AG04449 (cell line): ENCODE measurements around the gene NTNG2.

Source experiments
- CTCF ChIA-PET: fragments of 350-600 bp; formaldehyde crosslinking; extraction: SDS; loops from one replicate; lab custom pipeline; 2021; ENCODE audit warnings: antibody characterized with exemption; lab: Yijun Ruan, JAX
- POLR2A ChIA-PET: fragments of 400-600, 350-600 bp; formaldehyde crosslinking; extraction: SDS; loops from one replicate; lab custom pipeline; 2020; ENCODE audit warnings: antibody characterized with exemption, inconsistent platforms; lab: Yijun Ruan, JAX
- DNase-seq: peaks from one replicate; pipeline ENCODE4 v3.0.0-alpha.2; 2010; ENCODE audit warnings: low read depth, low spot score
- H3K4me3 ChIP-seq: 2 replicates; pipeline ENCODE4 v1.5.1; 2011; ENCODE audit warnings: low read depth, mild to moderate bottlenecking, control low read depth, low read length
- CTCF ChIP-seq: IDR thresholded peaks from one replicate; pipeline ENCODE4 v1.5.1; 2011; ENCODE audit warnings: mild to moderate bottlenecking, moderate library complexity, low read length, control low read depth, inconsistent platforms; ENCODE audit not compliant: insufficient read depth; ENCODE audit errors: missing control alignments

NTNG2 gene

GRCh38 chr9:132151118-132151517, 10.7 kb upstream of the NTNG2 start:
- TF ChIP-seq CTCF: no peak
- POLR2A ChIA-PET: no interaction called here
- no peak overlapping the region for H3K4me3 ChIP-seq
- DNase-seq: no peak
- CTCF ChIA-PET: interaction anchor here (0.9 kb wide), 1 partner anchor 18 kb away, joined by 3 read pairs; no protein-coding TSS in a partner anchor

GRCh38 chr9:132152231-132152630, 9.6 kb upstream of the NTNG2 start:
- CTCF ChIA-PET: interaction anchor here (1.0 kb wide), 1 partner anchor 17 kb away, joined by 4 read pairs; no protein-coding TSS in a partner anchor
- TF ChIP-seq CTCF: no peak
- POLR2A ChIA-PET: no interaction called here

GRCh38 chr9:132154863-132155567, 6.8 kb upstream of the NTNG2 start:
- ChIA-PET CTCF (interaction anchor here (0.6 to 1.9 kb wide), 5 partner anchors 11 to 392 kb away, joined by 3 to 7 read pairs (median 4); no protein-coding TSS in a partner anchor), POLR2A (interaction anchor here (0.5 kb wide), 1 partner anchor 18 kb away, joined by 3 read pairs; no protein-coding TSS in a partner anchor)
- no peak for TF ChIP-seq CTCF
- DNase-seq: no peak
- H3K4me3 ChIP-seq: no peak overlapping the region

More at GRCh38 chr9:132152231-132152630, 9.6 kb upstream of the NTNG2 start:
- no peak overlapping the region for H3K4me3 ChIP-seq
- DNase-seq: no peak

GRCh38 chr9:132155568-132155895, 6.3 kb upstream of the NTNG2 start:
- no peak for TF ChIP-seq CTCF
- H3K4me3 ChIP-seq: no peak overlapping the region
- no peak for DNase-seq
- ChIA-PET POLR2A (interaction anchor here (0.5 kb wide), 1 partner anchor 19 kb away, joined by 3 read pairs; no protein-coding TSS in a partner anchor), CTCF (interaction anchor here (0.6 to 1.7 kb wide), 3 partner anchors 12 to 393 kb away, joined by 3 to 7 read pairs (median 5); no protein-coding TSS in a partner anchor)

GRCh38 chr9:132156262-132156661, 5.6 kb upstream of the NTNG2 start:
- no peak for TF ChIP-seq CTCF
- no peak overlapping the region for H3K4me3 ChIP-seq
- ChIA-PET CTCF (interaction anchor here (1.5 to 1.7 kb wide), 2 partner anchors 14 to 394 kb away, joined by 5 to 7 read pairs; no protein-coding TSS in a partner anchor), POLR2A (no interaction called here)
- no peak for DNase-seq

- no peak overlapping the region for H3K4me3 ChIP-seq
- POLR2A ChIA-PET: no interaction called here
- CTCF ChIA-PET: interaction anchor here (1.6 kb wide), 1 partner anchor 11 kb away, joined by 5 read pairs; no protein-coding TSS in a partner anchor
- no peak for TF ChIP-seq CTCF
- no peak for DNase-seq
These were observed 4.3 kb upstream of the NTNG2 start for GRCh38 chr9:132157347-132158116.
